ENCODE measurements around the gene OR52A1.

The OR52A1 gene

GRCh38 chr11:5131584-5132335 is 22.8 kb downstream of the OR52A1 start:
- DNase-seq, result no peak

GRCh38 chr11:5129457-5129877 is 25.1 kb downstream of the OR52A1 start:
- DNase-seq, result no peak

GRCh38 chr11:5124891-5125620 is 29.5 kb downstream of the OR52A1 start:
- no peak for DNase-seq

- peak; percentile 25 to 27 for DNase-seq
These were observed 30.6 kb downstream of the OR52A1 start for GRCh38 chr11:5123802-5124521.

GRCh38 chr11:5118893-5119292 is 35.7 kb downstream of the OR52A1 start:
- DNase-seq, result no peak

- no peak for DNase-seq
These were observed 37.0 kb downstream of the OR52A1 start for GRCh38 chr11:5117588-5117987.

- no peak for DNase-seq
These were observed 39.2 kb downstream of the OR52A1 start for GRCh38 chr11:5115339-5115738.

GRCh38 chr11:5107285-5107684 is 47.3 kb downstream of the OR52A1 start:
- DNase-seq, result no peak

- DNase-seq, result no peak
These were observed 51.5 kb downstream of the OR52A1 start for GRCh38 chr11:5103066-5103465.

GRCh38 chr11:5102246-5102645 is 52.3 kb downstream of the OR52A1 start:
- no peak for DNase-seq

GRCh38 chr11:5096011-5096410 is 58.5 kb downstream of the OR52A1 start:
- no peak for DNase-seq

Data from activated CD4-positive, alpha-beta T cell treated with anti-CD3 and anti-CD28 coated beads, Interleukin-2, amount 50 U/mL, for 4 hours (primary cell).